NCI-H1048 (cell line): Measurements from ENCODE around the gene SLC8B1.
"Not testable (repeated sequence)": the region's sequence is repeated elsewhere in the genome, so short reads cannot be mapped to it uniquely, and the experiment has no call there.

Experiments
- DNase-seq: peaks from one replicate; lab custom pipeline; 2025; lab: John Stamatoyannopoulos, UW

The SLC8B1 gene

GRCh38 chr12:113354192-113354591 lies 19.3 kb upstream of the SLC8B1 start:
- DNase-seq, result not testable (repeated sequence)

GRCh38 chr12:113351089-113351488 lies 16.2 kb upstream of the SLC8B1 start:
- no peak for DNase-seq

- DNase-seq, result no peak
Observed at GRCh38 chr12:113348849-113349536, 14.1 kb upstream of the SLC8B1 start.

- DNase-seq, result no peak
Observed at GRCh38 chr12:113347892-113348291, 13.0 kb upstream of the SLC8B1 start.

- DNase-seq, result no peak
Observed at GRCh38 chr12:113347107-113347506, 12.2 kb upstream of the SLC8B1 start.

- no peak for DNase-seq
Observed at GRCh38 chr12:113346353-113346752, 11.4 kb upstream of the SLC8B1 start.

- no peak for DNase-seq
Observed at GRCh38 chr12:113345318-113345717, 10.4 kb upstream of the SLC8B1 start.

GRCh38 chr12:113341535-113341934 lies 6.6 kb upstream of the SLC8B1 start:
- no peak for DNase-seq

- DNase-seq, result no peak
Observed at GRCh38 chr12:113340061-113340460, 5.2 kb upstream of the SLC8B1 start.

GRCh38 chr12:113339540-113339939 lies 4.6 kb upstream of the SLC8B1 start:
- DNase-seq, result no peak

- no peak for DNase-seq
Observed at GRCh38 chr12:113333877-113334785, 778 bp downstream of the SLC8B1 start.

GRCh38 chr12:113333418-113333750 lies 1.5 kb downstream of the SLC8B1 start:
- DNase-seq, result no peak

GRCh38 chr12:113332688-113333417 lies 2.1 kb downstream of the SLC8B1 start:
- DNase-seq, result no peak

- DNase-seq, result no peak
Observed at GRCh38 chr12:113330505-113330904, 4.4 kb downstream of the SLC8B1 start.

GRCh38 chr12:113329791-113330417 lies 5.0 kb downstream of the SLC8B1 start:
- DNase-seq, result no peak

- no peak for DNase-seq
Observed at GRCh38 chr12:113329022-113329790, 5.7 kb downstream of the SLC8B1 start.

- no peak for DNase-seq
Observed at GRCh38 chr12:113328368-113328889, 6.5 kb downstream of the SLC8B1 start.

GRCh38 chr12:113326775-113327395 lies 8.0 kb downstream of the SLC8B1 start:
- no peak for DNase-seq

- DNase-seq, result no peak
Observed at GRCh38 chr12:113325916-113326315, 9.0 kb downstream of the SLC8B1 start.

- no peak for DNase-seq
Observed at GRCh38 chr12:113322343-113322742, 12.6 kb downstream of the SLC8B1 start.

- no peak for DNase-seq
Observed at GRCh38 chr12:113320401-113320800, 14.5 kb downstream of the SLC8B1 start.
